GM06990 (cell line): ENCODE measurements around the gene SEZ6L.

Experiments used
- DNase-seq: peaks from one replicate; pipeline ENCODE4 v3.0.0-alpha.2; 2011; ENCODE audit not compliant: insufficient read length; ENCODE audit errors: extremely low read depth
- H3K27me3 ChIP-seq: replicated peaks from 2 replicates; pipeline ENCODE4 v1.6.0; 2011; ENCODE audit warnings: low read length; ENCODE audit not compliant: control insufficient read depth, insufficient read depth
- H3K36me3 ChIP-seq: 2 replicates; pipeline ENCODE4 v1.5.1; 2011; ENCODE audit warnings: low read length; ENCODE audit not compliant: control insufficient read depth, insufficient read depth
- H3K4me3 ChIP-seq: replicated peaks from 2 replicates; pipeline ENCODE4 v1.5.1; 2011; ENCODE audit warnings: low read depth, mild to moderate bottlenecking, control low read depth, low read length
- TF ChIP-seq, protein P1 (sequence below): IDR thresholded peaks from 2 replicates; pipeline ENCODE4 v1.5.1; 2011; ENCODE audit warnings: low read length, control low read depth, mild to moderate bottlenecking, inconsistent platforms; ENCODE audit not compliant: insufficient read depth, poor library complexity, severe bottlenecking

Gene SEZ6L

DNA sequence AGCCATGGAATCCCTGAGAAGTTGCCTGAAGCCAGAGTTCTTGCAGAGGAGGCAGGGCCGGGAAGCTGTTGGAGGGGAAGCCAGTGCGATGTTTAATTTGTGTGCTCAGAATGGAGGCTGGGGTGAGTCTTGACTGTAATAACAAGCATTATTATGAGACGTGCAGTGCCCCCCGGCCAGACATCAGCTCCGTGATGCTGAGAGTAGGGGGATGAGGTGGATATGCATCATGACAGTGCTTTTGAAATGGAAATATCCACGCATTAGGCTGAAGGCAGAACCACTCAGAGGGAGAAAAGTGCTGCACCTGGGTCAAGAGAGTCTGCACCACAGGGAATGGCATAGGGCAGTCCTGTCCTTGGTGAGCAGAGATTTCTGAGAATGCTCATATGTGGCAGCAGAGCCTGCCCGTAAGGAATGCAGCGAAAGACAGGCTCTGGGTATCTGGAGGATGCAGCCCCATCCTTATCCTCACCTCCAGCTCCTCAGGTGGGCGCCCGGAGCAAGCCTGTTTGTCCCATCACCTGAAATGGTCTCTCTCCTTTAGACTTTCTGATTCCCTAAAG is 37.6 kb upstream of the SEZ6L start:
- Histone ChIP-seq H3K27me3 (no peaks in the 10 kb centered on the region), H3K4me3 (no peak overlapping the region), H3K36me3 (no peaks in the 10 kb centered on the region)
- DNase-seq = no peak
- TF ChIP-seq, protein P1, sequence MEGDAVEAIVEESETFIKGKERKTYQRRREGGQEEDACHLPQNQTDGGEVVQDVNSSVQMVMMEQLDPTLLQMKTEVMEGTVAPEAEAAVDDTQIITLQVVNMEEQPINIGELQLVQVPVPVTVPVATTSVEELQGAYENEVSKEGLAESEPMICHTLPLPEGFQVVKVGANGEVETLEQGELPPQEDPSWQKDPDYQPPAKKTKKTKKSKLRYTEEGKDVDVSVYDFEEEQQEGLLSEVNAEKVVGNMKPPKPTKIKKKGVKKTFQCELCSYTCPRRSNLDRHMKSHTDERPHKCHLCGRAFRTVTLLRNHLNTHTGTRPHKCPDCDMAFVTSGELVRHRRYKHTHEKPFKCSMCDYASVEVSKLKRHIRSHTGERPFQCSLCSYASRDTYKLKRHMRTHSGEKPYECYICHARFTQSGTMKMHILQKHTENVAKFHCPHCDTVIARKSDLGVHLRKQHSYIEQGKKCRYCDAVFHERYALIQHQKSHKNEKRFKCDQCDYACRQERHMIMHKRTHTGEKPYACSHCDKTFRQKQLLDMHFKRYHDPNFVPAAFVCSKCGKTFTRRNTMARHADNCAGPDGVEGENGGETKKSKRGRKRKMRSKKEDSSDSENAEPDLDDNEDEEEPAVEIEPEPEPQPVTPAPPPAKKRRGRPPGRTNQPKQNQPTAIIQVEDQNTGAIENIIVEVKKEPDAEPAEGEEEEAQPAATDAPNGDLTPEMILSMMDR = no peak

DNA sequence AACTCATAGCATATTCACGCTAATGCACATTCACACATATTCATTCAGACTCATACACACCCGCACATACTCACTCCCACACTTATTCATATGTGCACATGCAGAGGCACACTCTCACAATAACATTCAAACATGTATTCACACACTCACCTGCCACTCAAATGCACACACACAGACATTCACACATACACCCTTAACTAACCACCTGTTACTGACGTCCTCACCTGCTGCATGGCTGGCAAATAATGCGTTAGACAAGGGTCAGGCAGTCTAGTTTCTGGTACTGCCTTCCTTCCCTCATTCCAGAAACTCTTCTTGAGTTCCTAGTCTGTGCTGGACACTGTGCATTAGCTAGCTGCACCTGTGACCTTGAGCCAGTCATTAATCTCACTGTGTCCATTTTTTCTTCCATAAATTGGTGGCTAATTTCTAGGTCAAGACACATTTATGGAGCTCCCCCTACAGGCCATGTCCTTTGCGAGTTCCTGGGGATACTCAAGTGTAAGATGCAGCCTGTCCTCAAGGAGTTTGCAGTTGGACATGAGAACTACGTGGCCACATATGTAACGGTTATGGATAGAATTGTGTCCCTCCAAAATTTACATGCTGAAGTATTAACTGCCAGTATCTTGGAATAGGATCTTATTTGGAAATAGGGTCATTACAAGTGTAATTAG is 34.5 kb upstream of the SEZ6L start:
- no peaks in the 10 kb centered on the region for H3K36me3 ChIP-seq
- DNase-seq = no peak
- H3K27me3 ChIP-seq = no peaks in the 10 kb centered on the region; the same call in 1 of the 2 replicates
- H3K4me3 ChIP-seq = no peak overlapping the region
- TF ChIP-seq, protein P1 = peak; percentile 60

DNA sequence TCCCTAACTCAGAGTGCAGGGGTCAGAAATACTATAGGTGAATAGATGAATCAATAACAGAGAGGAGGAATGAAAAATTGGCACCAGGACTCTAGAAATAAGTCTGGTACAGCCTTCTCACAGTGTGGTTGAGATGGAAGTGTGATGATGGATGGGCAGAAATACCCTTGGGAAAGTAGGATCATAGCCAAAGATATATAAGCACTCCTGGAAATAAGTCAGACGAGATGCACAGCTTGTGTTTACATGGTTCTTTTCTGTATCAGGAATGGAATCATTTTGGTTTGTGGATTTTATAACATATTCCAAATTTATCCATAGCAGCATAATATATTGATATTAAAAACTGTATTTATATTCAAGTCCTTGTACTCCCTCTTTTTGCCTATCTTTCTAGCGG is 33.5 kb upstream of the SEZ6L start:
- H3K36me3 ChIP-seq = no peaks in the 10 kb centered on the region
- H3K27me3 ChIP-seq = no peaks in the 10 kb centered on the region; the same call in 1 of the 2 replicates
- no peak overlapping the region for H3K4me3 ChIP-seq
- TF ChIP-seq, protein P1 = no peak
- no peak for DNase-seq

DNA sequence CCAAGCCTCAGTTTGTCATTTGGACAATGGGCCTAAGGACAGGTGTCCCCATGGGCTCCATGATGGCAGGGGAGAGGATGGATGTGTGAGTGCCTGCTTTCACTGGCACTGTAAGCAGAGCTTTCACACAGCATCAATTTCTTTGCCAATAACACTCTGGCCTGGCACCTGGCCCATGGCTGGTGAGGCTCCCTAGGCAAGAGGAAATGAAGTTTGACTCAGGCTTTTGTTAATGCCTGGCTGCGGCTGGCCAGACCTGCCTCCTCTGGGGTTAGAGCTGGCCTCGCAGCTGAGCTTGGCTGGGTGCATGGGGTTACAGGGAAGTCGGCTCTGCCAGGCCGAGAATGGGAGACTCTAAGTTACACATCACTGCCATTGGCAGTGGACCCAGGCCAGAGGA is 30.0 kb upstream of the SEZ6L start:
- TF ChIP-seq, protein P1 = no peak
- Histone ChIP-seq H3K36me3 (no peaks in the 10 kb centered on the region), H3K4me3 (no peak overlapping the region), H3K27me3 (no peaks in the 10 kb centered on the region; the same call in 1 of the 2 replicates)
- no peak for DNase-seq

DNA sequence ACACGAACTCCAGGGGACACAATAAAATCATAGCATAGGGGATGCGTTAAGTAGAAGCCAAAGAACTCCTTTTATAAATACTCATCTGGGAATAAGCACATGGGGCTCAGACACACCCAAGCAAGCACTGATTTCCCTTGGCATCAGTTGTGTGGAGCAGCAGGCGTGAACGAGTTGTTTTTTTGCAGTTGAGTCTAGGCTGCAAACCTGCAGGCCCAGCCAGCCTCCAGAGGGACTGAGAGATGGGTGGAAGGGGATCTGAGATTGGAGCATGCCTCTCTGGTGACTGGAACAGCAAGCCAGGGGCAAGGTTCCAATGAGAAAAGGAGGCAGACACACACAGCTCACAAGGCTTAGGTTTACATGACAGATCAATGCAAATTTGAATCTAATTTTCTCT is 27.4 kb upstream of the SEZ6L start:
- DNase-seq = no peak
- TF ChIP-seq, protein P1 = no peak
- Histone ChIP-seq H3K4me3 (no peak overlapping the region), H3K36me3 (no peaks in the 10 kb centered on the region), H3K27me3 (no peaks in the 10 kb centered on the region; the same call in 1 of the 2 replicates)
